Natural killer cell treated with Interleukin-12 subunit alpha and Interleukin-12 subunit beta and Interleukin-15 and Interleukin-18, amount 100 ng/mL, for 72 hours (primary cell): Measurements from ENCODE around the gene MRPS10. TPM values are rescaled to one million over a fixed set of nuclear protein-coding genes. Genes with fewer than 3 reads are reported as not detected.
"Not testable (repeated sequence)": the region's sequence is repeated elsewhere in the genome, so short reads cannot be mapped to it uniquely, and the experiment has no call there.

ENCODE experiments used
- ATAC-seq, 2 donors: fragments of 150-1000 bp; cut with Tn5 transposase in 1 of 2; sonication (Bioruptor Pico), chemical (Tn5 transposase) in 1 of 2; 2 replicates each; pipeline ENCODE4 v1.10.0; 2021
- DNase-seq: peaks from one replicate; pipeline ENCODE4 v3.0.0; 2022; ENCODE audit warnings: low spot score
- H3K27ac Mint-ChIP-seq, 2 donors: 1 replicate in 1 of 2; 2 replicates in 1 of 2; pipeline ENCODE4 v1.8.0; 2022; ENCODE audit warnings: mixed read lengths in 2 of 2, mild to moderate bottlenecking in 1 of 2, moderate library complexity in 1 of 2
- H3K27me3 Mint-ChIP-seq, 2 donors: 1 replicate in 1 of 2; 2 replicates in 1 of 2; pipeline ENCODE4 v1.8.0; 2022; ENCODE audit warnings: mixed read lengths in 2 of 2
- H3K36me3 Mint-ChIP-seq: one replicate; pipeline ENCODE4 v1.8.0; 2022; ENCODE audit warnings: mixed read lengths
- H3K4me1 Mint-ChIP-seq, 2 donors: 1 replicate in 1 of 2; 2 replicates in 1 of 2; pipeline ENCODE4 v1.8.0; 2022; ENCODE audit warnings: low read depth in 2 of 2, mixed read lengths in 2 of 2, mild to moderate bottlenecking in 1 of 2
- H3K4me3 Mint-ChIP-seq: one replicate; pipeline ENCODE4 v1.8.0; 2022; ENCODE audit warnings: mixed read lengths
- H3K9me3 Mint-ChIP-seq: 2 replicates; pipeline ENCODE4 v1.8.0; 2022; ENCODE audit warnings: mixed read lengths
- total RNA-seq, 2 donors: library from RNA; stranded (reverse); gene quantifications; one replicate each; pipeline ENCODE4 v1.2.3, GENCODE V29; 2022

The MRPS10 gene
- total RNA-seq, 2 donors from 2014 or later: 35.1 to 35.6 TPM

DNA sequence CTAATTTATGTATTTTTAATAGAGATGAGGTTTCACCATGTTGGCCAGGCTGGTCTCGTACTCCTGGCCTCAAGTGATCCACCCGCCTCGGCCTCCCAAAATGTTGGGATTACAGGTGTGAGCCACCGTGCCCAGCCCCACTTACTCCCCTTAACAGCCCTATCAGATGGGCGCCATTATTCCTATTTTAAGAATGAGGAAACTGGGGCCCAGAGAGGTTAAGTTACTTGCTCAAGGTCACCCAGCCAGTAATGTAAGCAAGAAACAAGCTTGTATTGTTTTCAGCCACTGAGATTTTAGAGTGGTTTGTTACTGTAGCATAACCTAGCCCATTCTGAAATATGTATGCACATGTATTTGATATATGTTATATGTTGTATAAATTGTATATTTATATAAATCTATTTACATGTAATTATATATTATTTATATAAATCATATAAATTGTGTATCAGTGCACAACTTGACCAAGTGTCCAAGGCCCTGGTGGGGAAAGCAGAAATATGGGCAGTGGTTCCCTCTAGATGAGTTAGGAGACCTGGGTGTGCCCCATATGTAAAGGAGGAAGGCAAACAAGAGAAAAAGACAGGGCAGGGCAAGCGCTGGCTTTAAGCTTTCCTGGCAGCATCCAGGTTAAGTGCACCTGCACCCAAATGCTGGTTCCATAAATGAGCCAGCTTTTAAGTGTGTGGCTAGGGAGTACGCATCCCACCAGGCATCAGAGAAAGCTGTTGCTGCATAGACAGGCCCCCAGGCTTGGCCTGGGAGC, 45.7 kb downstream of the MRPS10 start:
- Mint-ChIP-seq H3K27ac (no peak overlapping the region), H3K27me3 (peaks cover 0 to 2% of the 10 kb centered on the region in 2 donors), H3K36me3 (no peaks in the 10 kb centered on the region), H3K4me1 (no peaks in the 10 kb centered on the region), H3K4me3 (no peak overlapping the region), H3K9me3 (no peaks in the 10 kb centered on the region)
- DNase-seq: no peak
- ATAC-seq: no peak

DNA sequence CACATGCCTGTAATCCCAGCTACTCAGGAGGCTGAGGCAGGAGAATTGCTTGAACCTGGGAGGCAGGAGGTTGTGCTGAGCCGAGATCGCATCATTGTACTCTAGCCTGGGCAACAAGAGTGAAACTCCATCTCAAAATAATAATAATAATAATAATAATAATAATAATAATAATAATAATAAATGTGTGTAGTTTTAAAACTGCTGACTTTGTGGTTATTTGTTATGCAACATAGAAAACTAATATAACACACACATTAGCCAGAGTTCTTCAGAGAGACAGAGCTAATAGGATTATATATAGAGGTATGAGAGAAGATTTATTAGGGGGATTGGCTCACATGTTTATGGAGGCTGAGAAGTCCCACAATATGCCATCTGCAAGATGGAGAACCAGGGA, 47.9 kb downstream of the MRPS10 start:
- H3K27me3 Mint-ChIP-seq, DNase-seq, H3K4me3 Mint-ChIP-seq, H3K4me1 Mint-ChIP-seq, ATAC-seq, H3K9me3 Mint-ChIP-seq, H3K27ac Mint-ChIP-seq, H3K36me3 Mint-ChIP-seq: not testable (repeated sequence)

DNA sequence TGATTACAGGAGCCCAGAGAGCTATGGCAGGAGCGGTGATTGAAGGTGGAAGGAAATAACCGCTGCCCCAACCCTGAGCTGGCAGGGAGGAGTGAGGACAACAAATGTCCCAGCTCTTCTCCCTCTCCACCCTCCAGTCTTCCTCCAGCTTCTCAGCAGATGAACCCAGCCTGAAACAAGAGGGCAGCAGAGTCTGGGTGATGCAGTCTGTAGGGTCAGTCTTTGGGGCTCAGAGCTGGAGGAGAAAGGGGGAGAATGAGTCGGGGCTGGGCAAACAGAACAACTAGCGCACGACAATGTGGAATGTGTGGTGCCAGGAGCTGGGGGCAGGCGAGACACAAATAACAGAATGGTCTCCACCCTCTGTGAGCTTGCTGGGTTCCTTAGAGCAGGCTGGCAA, 49.0 kb downstream of the MRPS10 start:
- ATAC-seq (no peak), DNase-seq (no peak)
- Mint-ChIP-seq H3K27ac (no peak overlapping the region), H3K4me3 (no peak overlapping the region), H3K4me1 (peaks cover 5 to 7% of the 10 kb centered on the region in 2 donors), H3K9me3 (no peaks in the 10 kb centered on the region), H3K36me3 (no peaks in the 10 kb centered on the region), H3K27me3 (no peaks in the 10 kb centered on the region)

- peak overlapping the region in 1 of 2 donors; percentile 28 for H3K27ac Mint-ChIP-seq
Observed at GRCh38 chr6:42166444-42167141, 51.1 kb downstream of the MRPS10 start.

DNA sequence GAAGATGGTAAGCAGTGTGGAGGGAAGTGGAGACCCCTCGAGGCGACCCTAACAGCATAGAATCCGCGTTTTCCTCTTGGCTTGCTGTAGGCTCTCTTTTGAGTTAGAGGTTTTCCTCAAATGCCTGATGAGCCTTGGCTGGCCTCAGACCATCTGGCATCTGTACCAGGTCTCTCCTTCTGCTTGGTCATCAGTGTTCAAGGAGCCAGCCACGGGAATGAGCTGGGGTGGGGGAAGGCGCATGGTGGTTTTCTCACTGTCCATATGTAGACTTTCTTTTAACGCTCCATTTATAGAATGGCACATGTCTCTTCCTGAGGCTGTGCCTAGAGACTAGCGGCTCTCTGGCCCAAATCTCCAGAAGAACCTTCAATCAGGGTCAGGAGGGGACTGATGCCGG, 52.6 kb downstream of the MRPS10 start:
- no peak overlapping the region for H3K4me3 Mint-ChIP-seq
- no peak for DNase-seq
- no peak overlapping the region for H3K27ac Mint-ChIP-seq
- peaks cover 5 to 7% of the 10 kb centered on the region in 2 donors for H3K4me1 Mint-ChIP-seq
- no peaks in the 10 kb centered on the region for H3K36me3 Mint-ChIP-seq
- ATAC-seq: no peak
- peaks cover 13 to 16% of the 10 kb centered on the region in 2 donors for H3K27me3 Mint-ChIP-seq
- no peaks in the 10 kb centered on the region for H3K9me3 Mint-ChIP-seq

More at GRCh38 chr6:42166444-42167141, 51.1 kb downstream of the MRPS10 start:
- Mint-ChIP-seq H3K4me3 (no peak overlapping the region), H3K36me3 (no peaks in the 10 kb centered on the region), H3K9me3 (no peaks in the 10 kb centered on the region), H3K4me1 (peaks cover 5 to 7% of the 10 kb centered on the region in 2 donors), H3K27me3 (peaks cover 3% of the 10 kb centered on the region in 2 donors)
- DNase-seq (peak; percentile 77), ATAC-seq (peak; percentile 77 to 81)

DNA sequence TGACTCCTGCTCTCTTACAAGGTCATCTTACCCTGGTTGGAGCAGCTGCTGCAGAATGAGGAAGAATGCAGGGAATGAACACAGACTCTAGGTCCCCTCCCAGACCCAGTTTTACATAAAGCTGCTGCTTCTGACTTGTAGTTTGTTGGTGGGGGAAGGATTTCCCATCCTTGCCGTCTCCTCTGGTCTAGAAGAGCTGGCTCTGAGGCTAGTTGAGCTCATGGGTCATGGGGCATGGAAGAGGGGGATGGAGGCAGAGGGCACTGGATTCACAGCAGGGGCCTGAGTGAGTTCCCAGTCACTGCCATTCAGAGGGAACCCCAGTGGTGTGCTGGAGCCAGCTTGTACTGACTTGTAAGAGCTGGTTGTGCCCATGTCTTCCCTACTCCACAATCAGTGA, 53.7 kb downstream of the MRPS10 start:
- Mint-ChIP-seq H3K27ac (no peak overlapping the region), H3K4me1 (peaks cover 5 to 7% of the 10 kb centered on the region in 2 donors), H3K9me3 (no peaks in the 10 kb centered on the region), H3K27me3 (peaks cover 13 to 16% of the 10 kb centered on the region in 2 donors), H3K4me3 (no peak overlapping the region), H3K36me3 (no peaks in the 10 kb centered on the region)
- no peak for ATAC-seq
- no peak for DNase-seq

DNA sequence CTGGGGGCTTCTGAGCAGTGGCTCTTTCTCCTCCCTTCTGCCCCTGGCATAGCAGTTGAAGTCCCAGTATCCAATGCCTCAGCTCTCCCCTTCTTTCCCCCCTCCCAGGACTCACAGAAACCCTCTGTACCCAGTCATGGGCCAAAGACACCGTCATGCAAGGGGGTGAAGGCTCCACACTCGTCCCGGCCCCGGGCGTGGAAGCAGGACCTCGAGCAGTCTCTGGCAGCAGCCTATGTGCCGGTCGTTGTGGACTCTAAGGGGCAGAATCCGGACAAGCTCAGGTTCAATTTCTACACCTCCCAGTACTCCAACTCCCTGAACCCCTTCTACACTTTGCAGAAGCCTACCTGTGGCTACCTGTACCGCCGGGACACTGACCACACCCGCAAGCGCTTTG, 54.8 kb downstream of the MRPS10 start:
- Mint-ChIP-seq H3K4me3 (no peak overlapping the region), H3K4me1 (peaks cover 5 to 7% of the 10 kb centered on the region in 2 donors), H3K27ac (no peak overlapping the region), H3K9me3 (no peaks in the 10 kb centered on the region), H3K36me3 (no peaks in the 10 kb centered on the region), H3K27me3 (peaks cover 13 to 16% of the 10 kb centered on the region in 2 donors)
- ATAC-seq (peak in 1 of 2 donors; percentile 8), DNase-seq (no peak)

GRCh38 chr6:42162384-42162783, 55.3 kb downstream of the MRPS10 start:
- Mint-ChIP-seq H3K27me3 (peaks cover 13 to 16% of the 10 kb centered on the region in 2 donors), H3K4me3 (no peak overlapping the region), H3K27ac (no peak overlapping the region), H3K4me1 (peaks cover 5 to 7% of the 10 kb centered on the region in 2 donors), H3K36me3 (no peaks in the 10 kb centered on the region), H3K9me3 (no peaks in the 10 kb centered on the region)
- ATAC-seq (peak in 1 of 2 donors; percentile 15), DNase-seq (no peak)

DNA sequence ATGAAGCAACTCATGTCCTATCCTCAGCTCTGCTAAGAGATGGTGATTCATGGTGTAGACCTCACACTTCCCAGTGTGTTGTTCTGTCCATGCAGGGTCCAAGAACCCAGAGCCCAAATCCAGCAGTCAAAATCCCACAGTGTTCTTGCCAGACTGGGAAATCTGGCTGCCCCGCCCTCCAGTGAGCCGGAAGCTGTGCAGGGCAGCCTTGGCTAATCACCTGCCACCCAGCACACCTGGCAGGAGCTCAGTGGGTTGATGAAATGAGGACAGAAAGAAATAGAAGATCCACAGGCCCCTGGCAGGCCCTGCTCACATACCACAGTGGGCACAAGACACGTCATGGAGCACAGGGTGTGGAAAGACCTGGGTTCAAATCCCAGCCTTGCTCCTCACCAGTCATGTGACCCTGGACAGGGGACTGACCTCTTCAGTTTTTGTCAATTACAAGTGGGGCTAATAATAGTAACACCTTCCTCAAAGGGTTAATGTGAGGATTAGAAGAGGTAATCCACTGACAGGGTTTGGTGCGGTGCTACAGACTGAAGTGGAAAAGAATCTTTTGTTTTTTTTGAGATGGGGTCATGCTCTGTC, 58.1 kb downstream of the MRPS10 start:
- H3K4me3 Mint-ChIP-seq: no peak overlapping the region
- no peak overlapping the region for H3K27ac Mint-ChIP-seq
- ATAC-seq (no peak), DNase-seq (no peak)
- H3K36me3 Mint-ChIP-seq: no peaks in the 10 kb centered on the region
- peaks cover 13 to 16% of the 10 kb centered on the region in 2 donors for H3K27me3 Mint-ChIP-seq
- H3K9me3 Mint-ChIP-seq: no peaks in the 10 kb centered on the region
- H3K4me1 Mint-ChIP-seq: no peaks in the 10 kb centered on the region

GRCh38 chr6:42158631-42159030, 59.0 kb downstream of the MRPS10 start:
- DNase-seq (no peak), ATAC-seq (no peak)
- Mint-ChIP-seq H3K4me1 (no peaks in the 10 kb centered on the region), H3K27ac (no peak overlapping the region), H3K27me3 (peaks cover 13 to 16% of the 10 kb centered on the region in 2 donors), H3K9me3 (no peaks in the 10 kb centered on the region), H3K36me3 (no peaks in the 10 kb centered on the region), H3K4me3 (no peak overlapping the region)

- no peak overlapping the region for H3K27ac Mint-ChIP-seq
- no peaks in the 10 kb centered on the region for H3K4me1 Mint-ChIP-seq
- H3K36me3 Mint-ChIP-seq: no peaks in the 10 kb centered on the region
Observed at GRCh38 chr6:42158011-42158410, 59.6 kb downstream of the MRPS10 start.

More at GRCh38 chr6:42158011-42158410, 59.6 kb downstream of the MRPS10 start:
- ATAC-seq (no peak), DNase-seq (no peak)
- no peak overlapping the region for H3K4me3 Mint-ChIP-seq
- no peaks in the 10 kb centered on the region for H3K9me3 Mint-ChIP-seq
- peaks cover 13 to 16% of the 10 kb centered on the region in 2 donors for H3K27me3 Mint-ChIP-seq
